Mesenchymal stem cell (in vitro differentiated cells and primary cell): ENCODE measurements around the gene SYT14.

Experiments used
- DNase-seq: peaks from one replicate; pipeline ENCODE4 v3.0.0-alpha.2; 2013
- H2AFZ ChIP-seq: one replicate; pipeline ENCODE4 v1.6.1; 2013; ENCODE audit warnings: low read depth, mild to moderate bottlenecking, control low read depth, inconsistent platforms, low read length, moderate library complexity
- H2AK5ac ChIP-seq: 2 replicates; pipeline ENCODE4 v1.6.1; 2013; ENCODE audit warnings: low read length, moderate library complexity, mild to moderate bottlenecking, inconsistent platforms; ENCODE audit not compliant: severe bottlenecking
- H2BK120ac ChIP-seq: one replicate; pipeline ENCODE4 v1.6.1; 2013; ENCODE audit warnings: low read depth, mild to moderate bottlenecking, inconsistent platforms, low read length, moderate library complexity
- H2BK12ac ChIP-seq, 2 experiments: one replicate each; pipeline ENCODE4 v1.6.1; 2013; ENCODE audit warnings: inconsistent platforms in 2 of 2, low read length in 2 of 2, mild to moderate bottlenecking in 2 of 2, moderate library complexity in 2 of 2, control low read depth in 1 of 2
- H2BK15ac ChIP-seq: one replicate; pipeline ENCODE4 v1.6.1; 2013; ENCODE audit warnings: mild to moderate bottlenecking, low read depth, inconsistent platforms; ENCODE audit not compliant: poor library complexity, severe bottlenecking
- H2BK5ac ChIP-seq: 2 replicates; pipeline ENCODE4 v1.6.1; 2013; ENCODE audit warnings: low read depth, mild to moderate bottlenecking, low read length, control low read depth, inconsistent platforms; ENCODE audit not compliant: poor library complexity, severe bottlenecking
- H3K14ac ChIP-seq, 2 experiments: one replicate each; pipeline ENCODE4 v1.6.1; 2013; ENCODE audit warnings: inconsistent platforms in 2 of 2, low read length in 2 of 2, control low read depth in 1 of 2, mild to moderate bottlenecking in 1 of 2, moderate library complexity in 1 of 2
- H3K18ac ChIP-seq, 2 experiments: one replicate each; pipeline ENCODE4 v1.6.1; 2013; ENCODE audit warnings: inconsistent platforms in 2 of 2, low read length in 2 of 2, control low read depth in 1 of 2, low read depth in 1 of 2, mild to moderate bottlenecking in 1 of 2
- H3K23ac ChIP-seq, 2 experiments: one replicate each; pipeline ENCODE4 v1.6.1; 2013; ENCODE audit warnings: inconsistent platforms in 2 of 2, low read length in 2 of 2, mild to moderate bottlenecking in 2 of 2, moderate library complexity in 2 of 2, control low read depth in 1 of 2
- H3K27ac ChIP-seq: 2 replicates; pipeline ENCODE4 v1.5.1; 2013; ENCODE audit warnings: mild to moderate bottlenecking, moderate library complexity, low read length, control low read depth, inconsistent platforms; ENCODE audit not compliant: poor library complexity, severe bottlenecking
- H3K27me3 ChIP-seq, 2 experiments: 2 replicates each; pipeline versions ENCODE4 v1.6.1 to v1.7.0; 2013; ENCODE audit warnings: low read length in 2 of 2, mild to moderate bottlenecking in 2 of 2, moderate library complexity in 2 of 2, control low read depth in 1 of 2, inconsistent platforms in 1 of 2; ENCODE audit not compliant: control insufficient read depth in 1 of 2, insufficient read depth in 1 of 2
- H3K36me3 ChIP-seq, 2 experiments: 2 replicates each; pipeline versions ENCODE4 v1.6.1 to v1.7.0; 2013; ENCODE audit warnings: low read length in 2 of 2, control low read depth in 1 of 2, inconsistent platforms in 1 of 2, low read depth in 1 of 2, mild to moderate bottlenecking in 1 of 2; ENCODE audit not compliant: insufficient read depth in 2 of 2, control insufficient read depth in 1 of 2
- H3K4ac ChIP-seq, 2 experiments: one replicate each; pipeline ENCODE4 v1.6.1; 2013; ENCODE audit warnings: inconsistent platforms in 2 of 2, low read length in 2 of 2, mild to moderate bottlenecking in 2 of 2, moderate library complexity in 2 of 2, control low read depth in 1 of 2, low read depth in 1 of 2
- H3K4me1 ChIP-seq: 2 replicates; pipeline ENCODE4 v1.6.1; 2013; ENCODE audit warnings: low read depth, low read length, control low read depth; ENCODE audit not compliant: control insufficient read depth, insufficient read depth
- H3K4me2 ChIP-seq: 2 replicates; pipeline ENCODE4 v1.6.1; 2013; ENCODE audit warnings: low read length, mild to moderate bottlenecking, inconsistent platforms; ENCODE audit not compliant: poor library complexity, severe bottlenecking
- H3K4me3 ChIP-seq, 2 experiments: 2 replicates each; pipeline versions ENCODE4 v1.5.1 to v1.7.0; 2013; ENCODE audit warnings: low read length in 2 of 2, mild to moderate bottlenecking in 2 of 2, control low read depth in 1 of 2, low read depth in 1 of 2; ENCODE audit not compliant: insufficient read depth in 1 of 2
- H3K79me1 ChIP-seq: replicated peaks from 2 replicates; pipeline ENCODE4 v1.6.1; 2013; ENCODE audit warnings: mild to moderate bottlenecking, control low read depth, low read length, inconsistent platforms; ENCODE audit not compliant: poor library complexity, severe bottlenecking
- H3K9ac ChIP-seq: 2 replicates; pipeline ENCODE4 v1.7.0; 2013; ENCODE audit warnings: mild to moderate bottlenecking, low read length, moderate library complexity
- H3K9me3 ChIP-seq: 2 replicates; pipeline ENCODE4 v1.7.0; 2013; ENCODE audit warnings: mild to moderate bottlenecking, low read length; ENCODE audit not compliant: control insufficient read depth
- H4K8ac ChIP-seq: one replicate; pipeline ENCODE4 v1.6.1; 2013; ENCODE audit warnings: inconsistent platforms, mild to moderate bottlenecking, low read length, moderate library complexity
- H4K91ac ChIP-seq: one replicate; pipeline ENCODE4 v1.6.1; 2013; ENCODE audit warnings: mild to moderate bottlenecking, low read length, inconsistent platforms
- WGBS: methylation state at CpG from one replicate; pipeline ENCODE4 v1.1.7; 2013; ENCODE audit warnings: mixed read lengths; 5-methylcytosine and 5-hydroxymethylcytosine counted together

SYT14 gene

DNA sequence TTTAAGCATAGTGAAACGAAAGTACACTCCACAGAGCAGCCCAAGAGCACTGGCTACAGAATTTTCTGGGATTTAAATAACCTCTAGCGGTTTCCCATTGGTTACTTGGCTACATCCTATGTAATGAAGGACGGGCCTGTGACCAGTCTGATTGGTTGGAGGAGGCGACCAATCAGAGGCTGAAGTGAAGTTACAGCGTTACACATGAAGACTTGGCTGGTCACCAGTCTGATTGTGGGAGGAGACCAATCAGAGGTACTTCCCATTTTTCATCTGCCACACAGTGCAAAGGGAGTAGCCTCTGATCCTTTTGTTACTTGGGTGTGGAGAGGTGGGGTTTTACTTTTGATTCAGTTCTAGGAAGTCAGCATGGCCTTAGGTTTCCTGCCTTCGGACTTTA lies 151.8 kb downstream of the SYT14 start:
- DNase-seq: no peak
- Histone ChIP-seq H2AK5ac (no peak overlapping the region), H2BK120ac (no peak overlapping the region), H3K36me3 (no peaks in the 10 kb centered on the region), H2BK12ac (no peak overlapping the region), H3K27ac (no peak overlapping the region), H3K4me2 (no peak overlapping the region), H4K8ac (no peak overlapping the region), H3K4me1 (peaks cover 1% of the 10 kb centered on the region), H3K14ac (no peak overlapping the region), H2BK5ac (no peak overlapping the region), H3K27me3 (no peaks in the 10 kb centered on the region), H2BK15ac (no peak overlapping the region), H3K79me1 (no peaks in the 10 kb centered on the region), H3K4me3 (no peak overlapping the region), H3K9me3 (no peaks in the 10 kb centered on the region), H4K91ac (no peak overlapping the region), H3K9ac (no peak overlapping the region), H3K23ac (no peak overlapping the region), H2AFZ (no peak overlapping the region), H3K18ac (no peak overlapping the region), H3K4ac (no peak overlapping the region)
- 85% methylated on average over 5 of the region's 6 CpGs for WGBS

DNA sequence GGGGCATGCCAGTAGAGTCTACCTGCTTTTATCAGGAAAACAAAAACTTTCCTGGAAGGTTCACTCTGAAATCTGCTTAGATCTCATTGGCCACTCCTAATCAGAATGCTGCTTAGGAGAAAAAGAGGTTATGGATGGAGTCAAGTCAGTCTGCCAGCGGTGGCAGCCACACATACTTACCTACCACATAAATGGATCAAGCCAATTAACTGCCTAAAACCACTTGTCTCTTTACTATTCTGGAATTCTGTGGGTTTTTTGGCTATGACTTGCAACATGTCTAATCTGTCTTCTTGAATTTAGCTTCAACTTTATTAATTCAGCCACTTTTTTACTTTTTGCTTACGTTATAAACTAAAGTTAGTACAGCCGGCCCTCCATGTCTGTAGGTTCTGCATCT lies 154.3 kb downstream of the SYT14 start:
- H3K27me3 ChIP-seq: peaks cover 0 to 3% of the 10 kb centered on the region in 2 experiments
- no peak overlapping the region for H3K23ac ChIP-seq
- H3K14ac ChIP-seq: no peak overlapping the region
- H2BK15ac ChIP-seq: no peak overlapping the region
- no peak for DNase-seq
- H3K4me1 ChIP-seq: no peaks in the 10 kb centered on the region
- H3K9ac ChIP-seq: no peak overlapping the region
- no peaks in the 10 kb centered on the region for H3K79me1 ChIP-seq
- no peak overlapping the region for H3K4me3 ChIP-seq
- H3K9me3 ChIP-seq: no peaks in the 10 kb centered on the region
- H2AFZ ChIP-seq: no peak overlapping the region
- H2BK5ac ChIP-seq: no peak overlapping the region
- no peaks in the 10 kb centered on the region for H3K36me3 ChIP-seq
- H3K27ac ChIP-seq: no peak overlapping the region
- WGBS: 94% methylated on average over 2 of the region's 3 CpGs
- H4K91ac ChIP-seq: no peak overlapping the region
- no peak overlapping the region for H3K18ac ChIP-seq
- no peak overlapping the region for H3K4me2 ChIP-seq
- no peak overlapping the region for H3K4ac ChIP-seq
- H2AK5ac ChIP-seq: no peak overlapping the region
- no peak overlapping the region for H2BK12ac ChIP-seq
- H2BK120ac ChIP-seq: no peak overlapping the region
- H4K8ac ChIP-seq: no peak overlapping the region

DNA sequence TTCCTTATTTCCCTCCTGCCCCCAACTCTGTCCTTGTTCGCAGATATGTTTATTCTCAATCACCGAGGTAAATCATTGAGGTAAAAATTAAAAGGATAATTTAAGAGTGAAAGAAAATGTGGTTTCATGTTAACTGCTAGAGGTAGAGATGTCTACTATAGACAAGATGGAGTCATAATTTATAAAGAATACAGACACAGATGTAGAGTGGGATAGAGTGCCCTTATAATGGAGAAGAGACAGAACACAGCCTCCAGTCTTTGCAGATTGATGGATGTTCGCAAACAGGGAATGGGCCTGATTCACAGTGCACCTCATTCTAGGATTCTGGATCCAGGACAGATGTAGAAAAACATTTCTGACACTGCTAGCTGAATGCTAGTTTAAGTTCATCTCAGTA lies 155.4 kb downstream of the SYT14 start:
- no peak overlapping the region for H3K4me3 ChIP-seq
- no peak overlapping the region for H3K9ac ChIP-seq
- H2BK120ac ChIP-seq: no peak overlapping the region
- no peak overlapping the region for H3K18ac ChIP-seq
- no peaks in the 10 kb centered on the region for H3K4me1 ChIP-seq
- no peak overlapping the region for H2BK15ac ChIP-seq
- H3K23ac ChIP-seq: no peak overlapping the region
- peaks cover 0 to 3% of the 10 kb centered on the region in 2 experiments for H3K27me3 ChIP-seq
- no peak overlapping the region for H3K4me2 ChIP-seq
- no peak overlapping the region for H2AK5ac ChIP-seq
- H3K14ac ChIP-seq: no peak overlapping the region
- H2BK5ac ChIP-seq: no peak overlapping the region
- no peaks in the 10 kb centered on the region for H3K36me3 ChIP-seq
- no peaks in the 10 kb centered on the region for H3K9me3 ChIP-seq
- H3K27ac ChIP-seq: no peak overlapping the region
- no peak overlapping the region for H2BK12ac ChIP-seq
- no peaks in the 10 kb centered on the region for H3K79me1 ChIP-seq
- 85% methylated on average over 3 of the region's 3 CpGs for WGBS
- H4K91ac ChIP-seq: no peak overlapping the region
- H2AFZ ChIP-seq: no peak overlapping the region
- no peak overlapping the region for H4K8ac ChIP-seq
- no peak overlapping the region for H3K4ac ChIP-seq
- no peak for DNase-seq

DNA sequence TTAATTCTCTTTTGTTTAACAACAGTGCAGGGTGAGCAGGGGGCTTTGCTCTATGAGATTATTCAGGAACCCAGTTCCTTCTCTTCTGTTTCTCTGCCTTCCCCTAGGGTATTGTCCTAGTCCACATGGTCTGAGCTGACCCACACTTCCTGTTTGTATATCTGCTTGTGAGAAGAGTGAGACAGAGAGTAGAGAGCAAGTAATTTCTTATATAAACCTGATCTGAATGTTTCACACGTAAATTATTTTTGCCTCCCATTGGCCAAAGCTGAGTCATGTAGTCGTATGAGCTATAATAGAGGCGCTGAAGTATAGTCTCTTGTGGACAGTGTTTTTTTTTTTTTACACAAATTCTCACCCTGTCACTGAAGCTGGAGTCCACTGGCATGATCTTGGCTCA lies 160.3 kb downstream of the SYT14 start:
- Histone ChIP-seq H2AK5ac (no peak overlapping the region), H3K27ac (no peak overlapping the region), H3K23ac (no peak overlapping the region), H3K4ac (no peak overlapping the region), H3K27me3 (peaks cover 0 to 3% of the 10 kb centered on the region in 2 experiments), H3K36me3 (no peaks in the 10 kb centered on the region), H3K9ac (no peak overlapping the region), H3K4me1 (no peaks in the 10 kb centered on the region), H3K14ac (no peak overlapping the region), H2BK15ac (no peak overlapping the region), H3K4me3 (no peak overlapping the region), H4K91ac (no peak overlapping the region), H3K79me1 (no peaks in the 10 kb centered on the region), H4K8ac (no peak overlapping the region), H3K18ac (no peak overlapping the region), H2BK12ac (no peak overlapping the region), H3K9me3 (no peaks in the 10 kb centered on the region), H3K4me2 (no peak overlapping the region), H2BK120ac (no peak overlapping the region), H2AFZ (no peak overlapping the region), H2BK5ac (no peak overlapping the region)
- WGBS: no CpG with 5 or more reads among the region's 3 CpGs
- no peak for DNase-seq
